ENCODE data around the gene REM2. TPM values are rescaled to one million over a fixed set of nuclear protein-coding genes. Genes with fewer than 3 reads are reported as not detected.

REM2 gene
- polyA plus RNA-seq, 1 of the 3 experiments (the other 2 are of a cell fraction) = 0.26 TPM

DNA sequence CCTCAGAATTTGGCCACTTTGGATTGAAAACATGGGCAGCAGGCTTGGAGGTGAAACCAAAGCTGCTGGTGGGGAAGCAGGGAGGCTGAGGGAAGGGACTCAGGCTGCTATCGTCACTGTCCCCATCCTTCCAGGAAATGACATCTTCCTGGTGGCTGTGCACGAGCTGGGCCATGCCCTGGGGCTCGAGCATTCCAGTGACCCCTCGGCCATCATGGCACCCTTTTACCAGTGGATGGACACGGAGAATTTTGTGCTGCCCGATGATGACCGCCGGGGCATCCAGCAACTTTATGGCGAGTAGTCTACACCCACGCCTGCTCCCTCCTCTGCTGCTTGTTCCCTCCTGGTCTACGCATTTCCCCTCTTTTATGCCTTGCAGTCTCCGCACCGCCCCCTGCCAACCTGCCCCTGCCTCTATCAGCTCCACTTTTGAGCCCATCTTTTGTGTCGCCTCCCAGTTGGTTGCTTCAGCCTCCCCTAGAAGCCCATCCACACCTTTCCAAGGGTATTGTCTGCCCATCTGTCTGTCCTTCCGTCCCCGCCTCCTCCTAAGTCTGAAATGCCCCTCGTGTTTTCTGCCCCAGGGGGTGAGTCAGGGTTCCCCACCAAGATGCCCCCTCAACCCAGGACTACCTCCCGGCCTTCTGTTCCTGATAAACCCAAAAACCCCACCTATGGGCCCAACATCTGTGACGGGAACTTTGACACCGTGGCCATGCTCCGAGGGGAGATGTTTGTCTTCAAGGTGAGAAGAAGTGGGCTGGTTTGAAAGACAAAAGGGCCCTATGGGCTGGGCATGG is 39.7 kb upstream of the REM2 start (continued):
- TF ChIP-seq, protein P1, sequence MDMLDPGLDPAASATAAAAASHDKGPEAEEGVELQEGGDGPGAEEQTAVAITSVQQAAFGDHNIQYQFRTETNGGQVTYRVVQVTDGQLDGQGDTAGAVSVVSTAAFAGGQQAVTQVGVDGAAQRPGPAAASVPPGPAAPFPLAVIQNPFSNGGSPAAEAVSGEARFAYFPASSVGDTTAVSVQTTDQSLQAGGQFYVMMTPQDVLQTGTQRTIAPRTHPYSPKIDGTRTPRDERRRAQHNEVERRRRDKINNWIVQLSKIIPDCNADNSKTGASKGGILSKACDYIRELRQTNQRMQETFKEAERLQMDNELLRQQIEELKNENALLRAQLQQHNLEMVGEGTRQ (IDR thresholded peaks at IDR 0.05; ENCODE audit: borderline replicate concordance, low read depth, low read length) = no peak

DNA sequence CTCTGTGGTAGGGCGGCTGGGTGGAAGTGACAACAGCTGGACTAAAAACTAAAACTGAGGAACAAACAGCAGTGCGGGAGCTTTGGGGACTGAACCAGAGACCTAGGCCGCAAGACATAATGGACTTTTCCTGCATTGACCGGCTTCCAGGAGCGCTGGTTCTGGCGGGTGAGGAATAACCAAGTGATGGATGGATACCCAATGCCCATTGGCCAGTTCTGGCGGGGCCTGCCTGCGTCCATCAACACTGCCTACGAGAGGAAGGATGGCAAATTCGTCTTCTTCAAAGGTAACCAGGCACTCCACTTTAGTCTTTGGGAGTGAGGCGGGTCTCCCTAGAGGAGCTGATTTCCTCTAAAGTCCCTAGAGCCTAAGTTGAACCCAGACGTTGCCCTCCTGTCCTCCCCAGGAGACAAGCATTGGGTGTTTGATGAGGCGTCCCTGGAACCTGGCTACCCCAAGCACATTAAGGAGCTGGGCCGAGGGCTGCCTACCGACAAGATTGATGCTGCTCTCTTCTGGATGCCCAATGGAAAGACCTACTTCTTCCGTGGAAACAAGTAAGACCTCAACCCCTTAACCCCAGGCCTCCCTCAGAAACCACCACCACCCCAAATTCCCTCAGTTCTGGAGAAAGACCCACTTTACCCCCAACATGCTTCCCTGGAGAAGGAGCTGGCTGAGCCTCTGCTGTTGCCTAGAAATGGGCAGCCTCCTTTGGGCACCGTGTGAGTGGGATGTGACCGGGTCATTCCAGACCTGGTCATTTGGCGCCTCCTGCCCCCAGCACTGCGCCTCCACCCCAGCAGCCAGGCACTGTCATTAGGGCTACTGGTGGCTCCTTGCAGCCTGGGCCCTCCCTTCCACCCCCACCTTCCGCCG is 38.6 kb upstream of the REM2 start:
- Histone ChIP-seq H3K4me2 (no peak overlapping the region), H3K9me3 (no peaks in the 10 kb centered on the region), H3K4me3 (ENCODE audit: low read depth in 2 of 2, low read length in 1 of 2) (no peak overlapping the region), H3K27ac (ENCODE audit: low read depth in 2 of 2, low read length in 1 of 2) (no peak overlapping the region), H4K20me1 (ENCODE audit: insufficient read depth) (no peaks in the 10 kb centered on the region), H3K79me2 (ENCODE audit: insufficient read depth) (peaks cover 12% of the 10 kb centered on the region), H3K27me3 (ENCODE audit: insufficient read depth) (no peaks in the 10 kb centered on the region), H3K9ac (no peak overlapping the region), H2AFZ (ENCODE audit: low read depth) (no peak overlapping the region), H3K36me3 (replicated peaks in 1 of 2; ENCODE audit: control insufficient read depth in 1 of 2, insufficient read depth in 2 of 2, low read length in 1 of 2) (peaks cover 0 to 9% of the 10 kb centered on the region in 2 experiments), H3K4me1 (ENCODE audit: control insufficient read depth in 1 of 2, insufficient read depth in 2 of 2, low read depth in 1 of 2, low read length in 1 of 2) (peaks cover 19 to 20% of the 10 kb centered on the region in 2 experiments), H3K9me2 (no peaks in the 10 kb centered on the region), H3F3A (replicated peaks; ENCODE audit: insufficient read depth) (peaks cover 8% of the 10 kb centered on the region)
- DNase-seq = no peak
- POLR2A ChIA-PET = interaction anchor here (1.4 kb wide), 1 partner anchor 10 kb away, joined by 3 read pairs; no protein-coding TSS in a partner anchor
- TF ChIP-seq GABPA (IDR thresholded peaks at IDR 0.05; ENCODE audit: low read depth) = no peak
- TF ChIP-seq MEF2A (IDR thresholded peaks at IDR 0.05; ENCODE audit: borderline replicate concordance, low read depth) = no peak
- TF ChIP-seq NFIC (IDR thresholded peaks at IDR 0.05; ENCODE audit: borderline replicate concordance) = no peak
- no peak for TF ChIP-seq GATA2 (CRISPR knock-in tag; IDR thresholded peaks at IDR 0.05)
- no peak for TF ChIP-seq ELF1 (IDR thresholded peaks at IDR 0.05)
- TF ChIP-seq YY1 (IDR thresholded peaks at IDR 0.05; ENCODE audit: low read depth) = no peak
- TF ChIP-seq SMC3 (IDR thresholded peaks at IDR 0.05; ENCODE audit: low read depth, low read length) = no peak
- TF ChIP-seq CHD2 (IDR thresholded peaks at IDR 0.05; ENCODE audit: low read length, partially characterized antibody) = no peak
- TF ChIP-seq, protein P2, sequence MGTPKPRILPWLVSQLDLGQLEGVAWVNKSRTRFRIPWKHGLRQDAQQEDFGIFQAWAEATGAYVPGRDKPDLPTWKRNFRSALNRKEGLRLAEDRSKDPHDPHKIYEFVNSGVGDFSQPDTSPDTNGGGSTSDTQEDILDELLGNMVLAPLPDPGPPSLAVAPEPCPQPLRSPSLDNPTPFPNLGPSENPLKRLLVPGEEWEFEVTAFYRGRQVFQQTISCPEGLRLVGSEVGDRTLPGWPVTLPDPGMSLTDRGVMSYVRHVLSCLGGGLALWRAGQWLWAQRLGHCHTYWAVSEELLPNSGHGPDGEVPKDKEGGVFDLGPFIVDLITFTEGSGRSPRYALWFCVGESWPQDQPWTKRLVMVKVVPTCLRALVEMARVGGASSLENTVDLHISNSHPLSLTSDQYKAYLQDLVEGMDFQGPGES (IDR thresholded peaks at IDR 0.05; ENCODE audit: low read depth, low read length) = no peak
- TF ChIP-seq, protein P3, sequence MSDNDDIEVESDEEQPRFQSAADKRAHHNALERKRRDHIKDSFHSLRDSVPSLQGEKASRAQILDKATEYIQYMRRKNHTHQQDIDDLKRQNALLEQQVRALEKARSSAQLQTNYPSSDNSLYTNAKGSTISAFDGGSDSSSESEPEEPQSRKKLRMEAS (IDR thresholded peaks at IDR 0.05; ENCODE audit: low read depth) = no peak
- TF ChIP-seq, protein P4, sequence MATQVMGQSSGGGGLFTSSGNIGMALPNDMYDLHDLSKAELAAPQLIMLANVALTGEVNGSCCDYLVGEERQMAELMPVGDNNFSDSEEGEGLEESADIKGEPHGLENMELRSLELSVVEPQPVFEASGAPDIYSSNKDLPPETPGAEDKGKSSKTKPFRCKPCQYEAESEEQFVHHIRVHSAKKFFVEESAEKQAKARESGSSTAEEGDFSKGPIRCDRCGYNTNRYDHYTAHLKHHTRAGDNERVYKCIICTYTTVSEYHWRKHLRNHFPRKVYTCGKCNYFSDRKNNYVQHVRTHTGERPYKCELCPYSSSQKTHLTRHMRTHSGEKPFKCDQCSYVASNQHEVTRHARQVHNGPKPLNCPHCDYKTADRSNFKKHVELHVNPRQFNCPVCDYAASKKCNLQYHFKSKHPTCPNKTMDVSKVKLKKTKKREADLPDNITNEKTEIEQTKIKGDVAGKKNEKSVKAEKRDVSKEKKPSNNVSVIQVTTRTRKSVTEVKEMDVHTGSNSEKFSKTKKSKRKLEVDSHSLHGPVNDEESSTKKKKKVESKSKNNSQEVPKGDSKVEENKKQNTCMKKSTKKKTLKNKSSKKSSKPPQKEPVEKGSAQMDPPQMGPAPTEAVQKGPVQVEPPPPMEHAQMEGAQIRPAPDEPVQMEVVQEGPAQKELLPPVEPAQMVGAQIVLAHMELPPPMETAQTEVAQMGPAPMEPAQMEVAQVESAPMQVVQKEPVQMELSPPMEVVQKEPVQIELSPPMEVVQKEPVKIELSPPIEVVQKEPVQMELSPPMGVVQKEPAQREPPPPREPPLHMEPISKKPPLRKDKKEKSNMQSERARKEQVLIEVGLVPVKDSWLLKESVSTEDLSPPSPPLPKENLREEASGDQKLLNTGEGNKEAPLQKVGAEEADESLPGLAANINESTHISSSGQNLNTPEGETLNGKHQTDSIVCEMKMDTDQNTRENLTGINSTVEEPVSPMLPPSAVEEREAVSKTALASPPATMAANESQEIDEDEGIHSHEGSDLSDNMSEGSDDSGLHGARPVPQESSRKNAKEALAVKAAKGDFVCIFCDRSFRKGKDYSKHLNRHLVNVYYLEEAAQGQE (IDR thresholded peaks at IDR 0.05; ENCODE audit: low read depth, low read length) = no peak
- TF ChIP-seq RXRA (IDR thresholded peaks at IDR 0.05; ENCODE audit: borderline replicate concordance, low read depth) = no peak
- TF ChIP-seq TEAD4 (IDR thresholded peaks at IDR 0.05; ENCODE audit: borderline replicate concordance, insufficient read depth) = no peak
- TF ChIP-seq RAD21 (IDR thresholded peaks at IDR 0.05; ENCODE audit: low read length) = no peak
- TF ChIP-seq JUND (IDR thresholded peaks at IDR 0.05) = no peak
- no peak for TF ChIP-seq MXI1 (IDR thresholded peaks at IDR 0.05; ENCODE audit: low read depth, low read length)
- TF ChIP-seq, protein P5, sequence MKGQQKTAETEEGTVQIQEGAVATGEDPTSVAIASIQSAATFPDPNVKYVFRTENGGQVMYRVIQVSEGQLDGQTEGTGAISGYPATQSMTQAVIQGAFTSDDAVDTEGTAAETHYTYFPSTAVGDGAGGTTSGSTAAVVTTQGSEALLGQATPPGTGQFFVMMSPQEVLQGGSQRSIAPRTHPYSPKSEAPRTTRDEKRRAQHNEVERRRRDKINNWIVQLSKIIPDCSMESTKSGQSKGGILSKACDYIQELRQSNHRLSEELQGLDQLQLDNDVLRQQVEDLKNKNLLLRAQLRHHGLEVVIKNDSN (IDR thresholded peaks at IDR 0.05; ENCODE audit: borderline replicate concordance, low read depth) = no peak
- no peak for TF ChIP-seq FOSL2 (IDR thresholded peaks at IDR 0.05; ENCODE audit: borderline replicate concordance, low read depth)
- TF ChIP-seq, protein P1 (IDR thresholded peaks at IDR 0.05; ENCODE audit: borderline replicate concordance, low read depth, low read length) = no peak
- TF ChIP-seq RCOR1 (IDR thresholded peaks at IDR 0.05; ENCODE audit: low read length) = no peak
- CTCF ChIA-PET = interaction anchor here (1.0 to 1.3 kb wide), 3 partner anchors 9 to 28 kb away, joined by 3 to 4 read pairs (median 3); no protein-coding TSS in a partner anchor
- WGBS (ENCODE audit: low lambda C conversion rate) = 89% methylated on average over 13 of the region's 22 CpGs
